A549 (cell line): Measurements from ENCODE around the gene PRKCE.

Source experiments
- CEBPB ChIP-seq, 2 experiments: fragments of >200 bp in 1 of 2; sonication (Bioruptor Twin) in 1 of 2; formaldehyde crosslinking in 1 of 2; IDR thresholded peaks; 2 replicates each; pipeline ENCODE4 v1.6.1; 2012 to 2016
- MAFK ChIP-seq: fragments of 450-650 bp; IDR thresholded peaks from 2 replicates; pipeline ENCODE4 v1.6.1; 2014; ENCODE audit not compliant: partially characterized antibody
- MAZ ChIP-seq: fragments of 150-350 bp; IDR thresholded peaks from 2 replicates; pipeline ENCODE4 v1.6.1; 2014; ENCODE audit warnings: antibody characterized with exemption, low read depth, low read length, borderline replicate concordance
- POLR2A ChIP-seq: IDR thresholded peaks from 2 replicates; pipeline ENCODE4 v1.6.1; 2012; ENCODE audit warnings: mild to moderate bottlenecking, low read length
- REST ChIP-seq: fragments of 200-600 bp; sonication (generic); IDR thresholded peaks from 2 replicates; pipeline ENCODE4 v1.6.1; 2016; ENCODE audit warnings: antibody characterized with exemption, mild to moderate bottlenecking, moderate library complexity
- SMC3 ChIP-seq: fragments of >200 bp; sonication (Bioruptor Twin); formaldehyde crosslinking; IDR thresholded peaks from 3 replicates; pipeline ENCODE4 v1.6.1; 2018; ENCODE audit warnings: inconsistent platforms
- ZSCAN20 ChIP-seq: fragments of 250-450 bp; sonication (Bioruptor Pico); IDR thresholded peaks from 2 replicates; pipeline ENCODE4 v1.8.0; 2022; ENCODE audit warnings: mild to moderate bottlenecking, moderate library complexity
- TF ChIP-seq, protein P1 (sequence below): fragments of >200 bp; sonication (Bioruptor Twin); formaldehyde crosslinking; IDR thresholded peaks from 3 replicates; pipeline ENCODE4 v1.5.1; 2016

DNA sequence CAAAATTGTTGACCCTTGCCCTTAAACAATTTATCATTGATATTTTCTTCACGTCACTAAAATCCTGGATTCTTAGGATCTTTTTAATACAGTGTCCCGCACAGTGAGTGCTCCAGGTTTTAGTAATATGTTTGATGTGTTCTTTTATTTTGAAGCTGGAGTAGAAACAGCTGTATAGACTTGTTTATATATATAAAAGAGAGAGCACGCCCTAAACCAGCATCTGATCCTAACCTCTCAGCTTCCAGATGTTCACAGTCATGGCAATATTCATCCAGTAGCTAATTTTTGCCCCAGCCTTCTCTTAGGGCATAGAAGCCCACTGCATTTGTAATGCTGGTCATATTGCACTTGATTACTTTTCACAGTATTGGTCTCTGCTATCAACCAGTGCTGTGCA, 475.7 kb downstream of the PRKCE start:
- TF ChIP-seq ZSCAN20 (CRISPR knock-in tag) (no peak), CEBPB (IDR thresholded peaks at IDR 0.05) (no peak), REST (no peak), POLR2A (no peak), MAZ (no peak), MAFK (no peak), SMC3 (no peak)
- TF ChIP-seq, protein P1, sequence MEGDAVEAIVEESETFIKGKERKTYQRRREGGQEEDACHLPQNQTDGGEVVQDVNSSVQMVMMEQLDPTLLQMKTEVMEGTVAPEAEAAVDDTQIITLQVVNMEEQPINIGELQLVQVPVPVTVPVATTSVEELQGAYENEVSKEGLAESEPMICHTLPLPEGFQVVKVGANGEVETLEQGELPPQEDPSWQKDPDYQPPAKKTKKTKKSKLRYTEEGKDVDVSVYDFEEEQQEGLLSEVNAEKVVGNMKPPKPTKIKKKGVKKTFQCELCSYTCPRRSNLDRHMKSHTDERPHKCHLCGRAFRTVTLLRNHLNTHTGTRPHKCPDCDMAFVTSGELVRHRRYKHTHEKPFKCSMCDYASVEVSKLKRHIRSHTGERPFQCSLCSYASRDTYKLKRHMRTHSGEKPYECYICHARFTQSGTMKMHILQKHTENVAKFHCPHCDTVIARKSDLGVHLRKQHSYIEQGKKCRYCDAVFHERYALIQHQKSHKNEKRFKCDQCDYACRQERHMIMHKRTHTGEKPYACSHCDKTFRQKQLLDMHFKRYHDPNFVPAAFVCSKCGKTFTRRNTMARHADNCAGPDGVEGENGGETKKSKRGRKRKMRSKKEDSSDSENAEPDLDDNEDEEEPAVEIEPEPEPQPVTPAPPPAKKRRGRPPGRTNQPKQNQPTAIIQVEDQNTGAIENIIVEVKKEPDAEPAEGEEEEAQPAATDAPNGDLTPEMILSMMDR, result no peak
